ENCODE measurements around the gene KCNH1. TPM values are rescaled to one million over a fixed set of nuclear protein-coding genes. Genes with fewer than 3 reads are reported as not detected.

KCNH1 gene
- polyA plus RNA-seq, 1 donor from 2014 or later: 3.9 TPM

- H3K9ac ChIP-seq (ENCODE audit: low read length): no peak overlapping the region
- H3K4me3 ChIP-seq (ENCODE audit: low read length): no peak overlapping the region
- no peaks in the 10 kb centered on the region for H3F3A ChIP-seq (ENCODE audit: insufficient read depth, low read length, poor library complexity, severe bottlenecking)
- H2AFZ ChIP-seq (ENCODE audit: low read depth, low read length): no peak overlapping the region
- H3K4me2 ChIP-seq (ENCODE audit: low read length): no peak overlapping the region
- no peak for TF ChIP-seq SMC3 (conservative IDR thresholded peaks at IDR 0.05; ENCODE audit: poor library complexity)
- TF ChIP-seq POLR2AphosphoS5 (IDR thresholded peaks at IDR 0.05): no peak
- TF ChIP-seq EP300 (conservative IDR thresholded peaks at IDR 0.05; ENCODE audit: poor library complexity, severe bottlenecking): no peak
- TF ChIP-seq MXI1 (conservative IDR thresholded peaks at IDR 0.05; ENCODE audit: poor library complexity, severe bottlenecking): no peak
- TF ChIP-seq CTCF (IDR thresholded peaks at IDR 0.05; ENCODE audit: poor library complexity, severe bottlenecking): no peak
- TF ChIP-seq TAF1 (IDR thresholded peaks at IDR 0.05; ENCODE audit: low read depth): no peak
- TF ChIP-seq RAD21 (conservative IDR thresholded peaks at IDR 0.05): no peak
- TF ChIP-seq EZH2 (IDR thresholded peaks at IDR 0.05; ENCODE audit: borderline replicate concordance, insufficient read depth, low read length, poor library complexity, severe bottlenecking): no peak
- TF ChIP-seq REST (IDR thresholded peaks at IDR 0.05; ENCODE audit: borderline replicate concordance): no peak
- H3K9me3 ChIP-seq (ENCODE audit: low read length): no peaks in the 10 kb centered on the region
- H3K27ac ChIP-seq (ENCODE audit: low read length): no peak overlapping the region
- H3K79me2 ChIP-seq (replicated peaks; ENCODE audit: insufficient read depth, low read length): no peaks in the 10 kb centered on the region
- no peaks in the 10 kb centered on the region for H3K27me3 ChIP-seq (ENCODE audit: insufficient read depth, low read depth, low read length)
- no peaks in the 10 kb centered on the region for H3K36me3 ChIP-seq (ENCODE audit: insufficient read depth, low read length)
- no peaks in the 10 kb centered on the region for H3K9me2 ChIP-seq (ENCODE audit: insufficient read depth, low read length)
- no peaks in the 10 kb centered on the region for H4K20me1 ChIP-seq (ENCODE audit: insufficient read depth)
These were observed 303.6 kb downstream of the KCNH1 start for GRCh38 chr1:210830034-210831028.

- Histone ChIP-seq H3K9me2 (ENCODE audit: insufficient read depth, low read length) (no peaks in the 10 kb centered on the region), H3F3A (ENCODE audit: insufficient read depth, low read length, poor library complexity, severe bottlenecking) (no peaks in the 10 kb centered on the region), H4K20me1 (ENCODE audit: insufficient read depth) (no peaks in the 10 kb centered on the region), H3K27me3 (ENCODE audit: insufficient read depth, low read depth, low read length) (no peaks in the 10 kb centered on the region), H3K9me3 (ENCODE audit: low read length) (no peaks in the 10 kb centered on the region), H3K27ac (ENCODE audit: low read length) (no peak overlapping the region), H3K36me3 (ENCODE audit: insufficient read depth, low read length) (no peaks in the 10 kb centered on the region), H3K79me2 (replicated peaks; ENCODE audit: insufficient read depth, low read length) (no peaks in the 10 kb centered on the region), H3K9ac (ENCODE audit: low read length) (no peak overlapping the region), H2AFZ (ENCODE audit: low read depth, low read length) (no peak overlapping the region), H3K4me2 (ENCODE audit: low read length) (no peak overlapping the region), H3K4me3 (ENCODE audit: low read length) (no peak overlapping the region)
- no peak for TF ChIP-seq TAF1 (IDR thresholded peaks at IDR 0.05; ENCODE audit: low read depth)
- TF ChIP-seq POLR2AphosphoS5 (IDR thresholded peaks at IDR 0.05): no peak
- TF ChIP-seq MXI1 (conservative IDR thresholded peaks at IDR 0.05; ENCODE audit: poor library complexity, severe bottlenecking): no peak
- TF ChIP-seq SMC3 (conservative IDR thresholded peaks at IDR 0.05; ENCODE audit: poor library complexity): no peak
- no peak for TF ChIP-seq EZH2 (IDR thresholded peaks at IDR 0.05; ENCODE audit: borderline replicate concordance, insufficient read depth, low read length, poor library complexity, severe bottlenecking)
- no peak for TF ChIP-seq EP300 (conservative IDR thresholded peaks at IDR 0.05; ENCODE audit: poor library complexity, severe bottlenecking)
These were observed 304.9 kb downstream of the KCNH1 start for GRCh38 chr1:210828996-210829596.

Data from neural cell (in vitro differentiated cells).